ENCODE measurements around the gene MED25.

- TF ChIP-seq REST (IDR thresholded peaks at IDR 0.05; ENCODE audit: borderline replicate concordance) (no peak), CTCF (IDR thresholded peaks at IDR 0.05; ENCODE audit: poor library complexity, severe bottlenecking) (no peak), MXI1 (conservative IDR thresholded peaks at IDR 0.05; ENCODE audit: poor library complexity, severe bottlenecking) (no peak), EZH2 (IDR thresholded peaks at IDR 0.05; ENCODE audit: borderline replicate concordance, insufficient read depth, low read length, poor library complexity, severe bottlenecking) (no peak), EP300 (conservative IDR thresholded peaks at IDR 0.05; ENCODE audit: poor library complexity, severe bottlenecking) (no peak), RAD21 (conservative IDR thresholded peaks at IDR 0.05) (no peak), TAF1 (IDR thresholded peaks at IDR 0.05; ENCODE audit: low read depth) (no peak), POLR2AphosphoS5 (IDR thresholded peaks at IDR 0.05) (no peak)
Observed at GRCh38 chr19:49833599-49833998, 15.5 kb downstream of the MED25 start.
